ENCODE measurements around the gene TOR1A. TPM values are rescaled to one million over a fixed set of nuclear protein-coding genes. Genes with fewer than 3 reads are reported as not detected.
"Not testable (repeated sequence)": the region's sequence is repeated elsewhere in the genome, so short reads cannot be mapped to it uniquely, and the experiment has no call there.

Gene TOR1A
- total RNA-seq, 1 donor from 2014 or later = 38.8 TPM

GRCh38 chr9:129816501-129817435 is 7.2 kb downstream of the TOR1A start:
- DNase-seq = no peak

- DNase-seq = no peak
These were observed 8.7 kb downstream of the TOR1A start for GRCh38 chr9:129815278-129815677.

- DNase-seq = no peak
These were observed 9.3 kb downstream of the TOR1A start for GRCh38 chr9:129814432-129815223.

- DNase-seq = no peak
These were observed 10.3 kb downstream of the TOR1A start for GRCh38 chr9:129813661-129814060.

DNA sequence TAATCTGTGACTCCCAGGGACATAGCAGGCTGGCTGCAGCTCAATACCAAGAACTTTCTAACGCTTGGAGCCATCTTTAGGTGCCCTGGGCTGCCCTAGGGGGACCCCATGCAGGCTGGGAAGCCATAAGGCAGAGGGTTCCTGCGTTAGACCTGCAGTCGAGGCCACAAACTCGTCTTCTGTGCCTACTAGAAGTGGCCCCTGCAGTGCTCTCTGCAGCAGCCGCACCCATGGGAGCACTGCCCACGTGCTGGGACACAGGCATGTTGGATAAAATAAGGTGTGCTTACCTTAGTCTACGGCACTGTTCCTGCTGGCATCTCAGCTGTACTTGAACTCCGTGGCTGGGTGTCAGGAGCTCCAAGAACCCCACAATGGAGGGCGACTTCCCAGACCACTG is 11.6 kb downstream of the TOR1A start:
- no peak for DNase-seq

DNA sequence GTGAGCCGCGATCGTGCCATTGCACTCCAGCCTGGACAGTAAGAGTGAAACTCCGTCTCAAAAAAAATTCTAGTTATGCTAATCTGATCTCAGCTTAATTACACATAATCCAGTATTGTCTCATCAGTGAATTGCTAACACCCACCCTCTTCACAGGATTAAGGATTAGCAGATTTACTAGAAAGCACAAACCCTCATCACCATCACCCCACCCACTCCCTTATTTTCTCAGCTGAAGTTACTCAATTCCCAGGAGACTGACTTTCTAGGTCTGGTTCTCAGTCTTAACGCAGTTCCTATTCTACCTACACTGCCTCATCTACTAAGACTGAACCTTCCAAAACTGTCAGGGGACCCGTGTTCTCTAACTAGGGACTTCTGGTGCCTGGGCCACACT is 12.0 kb downstream of the TOR1A start:
- no peak for DNase-seq

GRCh38 chr9:129810788-129811187 is 13.1 kb downstream of the TOR1A start:
- DNase-seq = no peak

DNA sequence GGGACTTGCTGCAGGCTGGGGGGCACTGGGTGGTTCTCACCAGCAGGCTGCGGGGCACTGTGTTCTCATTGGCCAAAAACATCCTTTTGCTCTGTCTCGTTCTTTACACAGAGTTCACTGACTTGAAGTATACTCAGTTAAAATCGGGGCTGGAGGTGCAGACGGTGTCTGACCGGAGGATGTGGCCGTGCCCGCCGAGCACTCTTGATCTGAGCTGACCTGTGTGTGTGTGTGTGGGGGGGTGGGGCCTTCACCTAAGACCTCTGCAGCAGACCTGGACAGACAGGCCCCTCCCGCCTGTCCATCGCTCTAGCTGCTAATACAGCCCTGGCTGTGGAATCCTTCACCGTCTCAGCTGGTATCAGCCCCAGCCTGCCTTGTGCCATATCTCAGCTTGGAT is 13.8 kb downstream of the TOR1A start:
- no peak for DNase-seq

GRCh38 chr9:129809346-129809745 is 14.6 kb downstream of the TOR1A start:
- no peak for DNase-seq

GRCh38 chr9:129806061-129806460 is 17.9 kb downstream of the TOR1A start:
- no peak for DNase-seq

GRCh38 chr9:129803676-129804060 is 20.3 kb downstream of the TOR1A start:
- no peak for DNase-seq

GRCh38 chr9:129802833-129803675 is 20.9 kb downstream of the TOR1A start, which contains the start of gene TOR1B:
TSS of gene TOR1B (plus strand) at chr9:129803184. CDS start at chr9:129803213, 29 bp downstream.
- DNase-seq = peak; percentile 96

DNA sequence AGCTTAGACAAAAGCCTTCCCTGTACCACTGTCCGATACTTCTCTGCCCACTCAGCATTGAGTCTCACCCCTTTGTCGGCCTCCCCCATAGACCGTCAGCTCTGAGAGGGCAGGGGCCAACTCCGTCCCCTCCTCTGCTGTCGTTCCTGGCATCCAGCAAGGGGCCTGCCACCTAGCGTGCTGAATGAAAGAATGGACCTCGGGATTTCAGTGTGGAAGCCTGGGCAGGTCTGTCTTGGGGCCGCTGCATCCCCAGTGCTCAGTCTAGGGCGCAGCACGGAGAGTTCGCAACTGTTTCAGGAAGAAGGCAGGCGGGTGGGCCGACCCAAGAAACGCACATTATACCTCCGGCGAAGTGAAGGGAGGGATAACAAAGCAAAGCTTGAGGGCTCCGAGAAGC is 22.4 kb downstream of the TOR1A start:
- no peak for DNase-seq

DNA sequence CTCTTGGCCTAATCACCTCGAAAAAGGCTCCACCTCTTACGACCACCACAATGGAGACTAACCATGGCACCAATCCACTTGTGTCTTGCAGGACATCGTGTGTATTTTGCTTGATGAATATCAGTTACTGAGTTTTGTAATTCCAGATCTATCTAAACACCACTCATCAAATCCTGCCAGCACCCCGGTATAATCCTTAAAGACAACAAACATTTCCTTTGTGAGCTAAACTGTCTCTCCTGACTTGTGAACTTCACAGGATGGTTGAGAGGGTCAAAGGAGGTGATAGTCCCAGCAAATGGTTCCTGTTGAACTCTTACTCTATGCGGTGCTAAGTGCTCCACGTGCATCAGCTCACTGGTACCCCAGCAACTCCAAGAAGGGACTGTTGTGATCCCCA is 25.0 kb downstream of the TOR1A start:
- no peak for DNase-seq

DNA sequence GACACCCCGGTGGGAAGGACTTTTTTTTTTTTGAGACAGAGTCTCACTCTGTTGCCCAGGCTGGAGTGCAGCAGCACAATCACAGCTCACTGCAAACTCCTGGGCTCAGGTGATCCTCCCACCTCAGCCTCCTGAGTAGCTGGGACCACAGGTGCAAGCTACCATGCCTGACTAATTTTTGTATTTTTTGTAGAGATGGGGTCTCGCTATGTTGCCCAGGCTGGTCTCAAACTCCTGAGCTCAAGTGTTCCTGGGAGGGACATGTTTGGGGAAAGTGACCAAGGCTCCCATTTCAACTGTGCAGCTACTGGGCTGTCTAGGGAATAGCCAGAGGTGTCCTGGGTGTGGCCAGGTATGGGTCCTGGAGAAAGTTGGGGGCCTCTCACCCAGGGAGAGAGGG is 27.9 kb downstream of the TOR1A start:
- DNase-seq = not testable (repeated sequence)

DNA sequence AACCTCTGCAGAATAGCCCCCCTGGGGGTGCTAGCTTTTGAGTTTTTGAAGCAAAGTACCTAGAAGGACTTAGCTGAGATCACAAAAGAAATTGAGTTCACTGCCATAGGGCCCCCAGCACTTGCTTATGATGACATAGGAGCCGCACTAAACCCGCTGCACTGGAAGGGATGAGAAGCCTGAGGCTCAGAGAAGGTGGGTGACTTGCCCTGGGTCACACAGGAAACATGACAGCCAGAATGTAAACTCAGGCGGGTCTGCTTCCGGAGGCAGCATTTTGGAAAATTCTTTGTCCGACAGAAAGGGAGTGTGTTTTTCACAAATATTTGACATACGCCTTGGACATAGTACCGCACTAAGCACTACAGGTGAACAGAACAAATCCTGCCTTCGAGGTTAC is 29.4 kb downstream of the TOR1A start:
- no peak for DNase-seq

DNA sequence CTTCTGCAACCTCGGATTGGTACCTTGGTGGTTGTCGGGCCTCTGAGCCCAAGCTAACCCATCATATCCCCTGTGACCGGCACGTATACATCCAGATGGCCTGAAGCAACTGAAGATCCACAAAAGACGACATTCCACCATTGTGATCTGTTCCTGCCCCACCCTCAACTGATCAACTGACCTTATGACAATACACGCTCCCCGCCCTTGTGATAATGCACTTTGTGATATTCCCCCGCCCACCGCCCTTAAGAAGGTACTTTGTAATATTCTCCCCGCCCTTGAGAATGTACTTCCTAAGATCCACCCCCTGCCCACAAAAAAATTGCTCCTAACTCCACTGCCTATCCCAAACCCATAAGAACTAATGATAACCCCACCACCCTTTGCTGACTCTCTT is 37.5 kb downstream of the TOR1A start:
- no peak for DNase-seq

DNA sequence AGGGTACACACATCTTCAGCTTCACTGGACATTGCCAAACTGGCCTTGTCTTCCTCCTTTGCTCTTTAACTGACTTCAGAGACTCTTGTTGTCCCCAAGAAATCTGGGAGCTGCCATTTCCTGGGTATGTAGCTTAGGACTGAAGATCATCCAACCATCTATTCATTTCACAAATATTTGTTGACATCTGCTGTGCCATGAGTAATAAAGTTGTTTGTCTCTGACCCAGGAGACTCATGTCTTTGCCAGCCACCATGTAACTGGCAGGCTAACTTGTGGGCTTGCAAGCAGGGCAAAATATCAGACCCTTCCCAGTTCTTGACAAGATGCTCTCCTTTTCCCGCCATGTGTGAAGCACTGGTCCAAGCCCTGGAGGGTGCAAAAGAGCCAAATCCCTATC is 38.1 kb downstream of the TOR1A start:
- DNase-seq = no peak

GRCh38 chr9:129784970-129785369 is 39.0 kb downstream of the TOR1A start:
- DNase-seq = not testable (repeated sequence)

DNA sequence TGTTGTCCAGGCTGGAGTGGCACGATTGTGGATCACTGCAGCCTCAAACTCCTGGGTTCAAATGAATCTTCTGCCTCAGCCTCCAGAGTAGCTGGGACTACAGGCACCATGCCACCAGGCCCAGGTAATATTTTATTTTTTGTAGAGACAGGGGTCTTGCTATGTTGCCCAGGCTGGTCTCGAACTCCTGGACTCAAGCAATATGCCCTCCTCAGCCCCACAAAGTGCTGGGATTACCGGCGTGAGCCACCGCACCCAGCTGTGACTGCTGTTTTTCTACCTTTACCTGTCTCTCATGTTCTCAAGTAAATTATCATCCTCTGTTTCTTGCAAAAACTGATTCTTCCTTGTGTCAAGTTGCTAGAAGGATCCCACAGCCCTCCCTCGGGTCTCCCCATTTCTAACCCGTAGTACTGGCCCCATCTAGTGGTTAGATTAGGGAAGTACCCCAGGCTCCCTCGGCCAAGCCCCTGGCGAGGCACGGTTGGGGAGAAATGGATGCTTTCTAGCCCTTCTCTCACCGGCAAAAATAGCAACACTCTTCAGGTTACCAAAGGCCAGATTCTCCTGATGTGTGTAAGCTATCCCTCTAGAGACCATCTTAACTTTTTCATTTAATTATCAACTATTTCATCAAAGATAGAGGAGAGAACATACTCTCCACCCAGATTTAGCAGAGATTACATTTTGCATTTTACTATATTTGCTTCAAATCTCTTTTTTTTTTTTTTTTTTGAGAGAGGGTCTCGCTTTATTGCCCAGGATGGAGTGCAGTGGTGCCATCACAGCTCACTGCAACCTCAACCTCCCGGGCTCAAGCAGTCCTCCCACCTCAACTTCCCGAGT is 40.2 kb downstream of the TOR1A start:
- peak; percentile 82 for DNase-seq

- DNase-seq = no peak
These were observed 42.0 kb downstream of the TOR1A start for GRCh38 chr9:129781981-129782380.

DNA sequence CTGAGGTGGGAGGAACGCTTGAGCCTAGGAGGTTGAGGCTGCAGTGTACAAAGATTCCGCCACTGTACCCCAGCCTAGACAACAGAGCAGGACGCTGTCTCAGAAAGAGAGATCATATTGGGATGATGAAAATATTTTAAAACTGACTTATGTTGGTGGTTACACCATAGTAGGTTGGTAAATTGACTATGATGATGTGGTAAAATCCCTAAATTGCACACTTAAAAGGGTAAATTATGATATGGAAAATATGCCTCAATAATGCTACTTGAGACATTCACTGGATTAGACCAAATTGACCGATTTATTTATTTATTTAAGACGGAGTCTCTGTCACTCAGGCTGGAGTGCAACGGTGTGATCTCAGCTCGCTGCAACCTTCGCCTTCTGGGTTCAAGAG is 42.8 kb downstream of the TOR1A start:
- DNase-seq = no peak
